ENCODE measurements around the gene DDRGK1. TPM values are rescaled to one million over a fixed set of nuclear protein-coding genes. Genes with fewer than 3 reads are reported as not detected.
A peak's percentile ranks its signal among the peaks of the same experiment; 100 is the strongest.

Gene DDRGK1
- total and polyA plus RNA-seq, 2 donors from 2014 or later: 81.8 to 92.5 TPM

DNA sequence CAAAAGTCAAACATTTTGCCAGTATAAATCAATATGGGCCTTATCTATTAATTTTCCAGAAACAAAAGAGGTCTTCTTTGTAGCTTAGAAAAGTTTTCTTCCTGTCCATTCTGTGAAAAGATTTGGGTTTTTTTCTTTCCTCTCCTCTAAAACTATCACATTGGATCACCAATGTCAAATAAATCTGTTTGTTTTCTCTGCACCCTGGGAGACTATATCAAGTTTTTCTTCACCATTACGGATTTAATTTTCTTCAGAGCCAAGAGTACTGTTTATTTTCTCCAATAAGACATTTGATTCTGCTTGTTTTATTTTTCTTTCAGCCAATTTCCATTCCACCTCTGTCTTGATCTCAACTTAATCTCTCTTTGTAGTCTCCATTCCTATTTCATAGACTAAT is 29.2 kb downstream of the DDRGK1 start:
- no peak for TF ChIP-seq CTCF (IDR thresholded peaks at IDR 0.05; ENCODE audit: borderline replicate concordance, extremely low read depth, insufficient read depth)
- Histone ChIP-seq H3K9me3 (ENCODE audit: control insufficient read depth in 2 of 3, insufficient read depth in 1 of 3, low read length in 3 of 3) (no peaks in the 10 kb centered on the region), H3K36me3 (ENCODE audit: control insufficient read depth in 2 of 3, insufficient read depth in 3 of 3, low read length in 3 of 3) (no peaks in the 10 kb centered on the region), H3K9ac (ENCODE audit: low read length in 3 of 3) (peak overlapping the region in 1 of 3 donors; percentile 86), H3K4me3 (ENCODE audit: low read length in 3 of 3) (peak overlapping the region in 2 of 3 donors; percentile 74 to 89), H3K4me1 (ENCODE audit: control insufficient read depth in 2 of 3, insufficient read depth in 2 of 3, low read depth in 1 of 3, low read length in 3 of 3) (peaks cover 0 to 9% (median 5%) of the 10 kb centered on the region in 3 donors), H3K27ac (ENCODE audit: low read depth in 2 of 2, low read length in 2 of 2) (no peak overlapping the region), H3K27me3 (ENCODE audit: control insufficient read depth, insufficient read depth, low read length) (peaks cover 9% of the 10 kb centered on the region)
- DNase-seq (no peak), FAIRE-seq (no peak)
- intact Hi-C loops (cut with DNase I): no loop called here

- Histone ChIP-seq H3K9ac (ENCODE audit: low read length in 3 of 3) (peak overlapping the region; percentile 33 to 86 (median 73)), H3K36me3 (ENCODE audit: control insufficient read depth in 2 of 3, insufficient read depth in 3 of 3, low read length in 3 of 3) (no peaks in the 10 kb centered on the region), H3K4me1 (ENCODE audit: control insufficient read depth in 2 of 3, insufficient read depth in 2 of 3, low read depth in 1 of 3, low read length in 3 of 3) (peaks cover 0 to 9% (median 5%) of the 10 kb centered on the region in 3 donors), H3K27me3 (ENCODE audit: control insufficient read depth, insufficient read depth, low read length) (peaks cover 9% of the 10 kb centered on the region), H3K27ac (ENCODE audit: low read depth in 2 of 2, low read length in 2 of 2) (peak overlapping the region; percentile 62 to 89), H3K4me3 (ENCODE audit: low read length in 3 of 3) (peak overlapping the region; percentile 63 to 89 (median 74)), H3K9me3 (ENCODE audit: control insufficient read depth in 2 of 3, insufficient read depth in 1 of 3, low read length in 3 of 3) (no peaks in the 10 kb centered on the region)
- peak in 2 of 5 donors; percentile 21 to 64 for DNase-seq
- no peak for FAIRE-seq
- no peak for TF ChIP-seq CTCF (IDR thresholded peaks at IDR 0.05; ENCODE audit: borderline replicate concordance, extremely low read depth, insufficient read depth)
- intact Hi-C loops (cut with DNase I): no loop called here
These were observed 29.8 kb downstream of the DDRGK1 start for GRCh38 chr20:3174442-3175261.

GRCh38 chr20:3173610-3174441 is 30.7 kb downstream of the DDRGK1 start:
- Histone ChIP-seq H3K4me1 (ENCODE audit: control insufficient read depth in 2 of 3, insufficient read depth in 2 of 3, low read depth in 1 of 3, low read length in 3 of 3) (peaks cover 0 to 14% (median 10%) of the 10 kb centered on the region in 3 donors), H3K9ac (ENCODE audit: low read length in 3 of 3) (peak overlapping the region; percentile 47 to 86 (median 73)), H3K27me3 (ENCODE audit: control insufficient read depth, insufficient read depth, low read length) (peaks cover 9% of the 10 kb centered on the region), H3K36me3 (ENCODE audit: control insufficient read depth in 2 of 3, insufficient read depth in 3 of 3, low read length in 3 of 3) (no peaks in the 10 kb centered on the region), H3K4me3 (ENCODE audit: low read length in 3 of 3) (peak overlapping the region; percentile 63 to 89 (median 74)), H3K27ac (ENCODE audit: low read depth in 2 of 2, low read length in 2 of 2) (peak overlapping the region; percentile 62 to 89), H3K9me3 (ENCODE audit: control insufficient read depth in 2 of 3, insufficient read depth in 1 of 3, low read length in 3 of 3) (no peaks in the 10 kb centered on the region)
- TF ChIP-seq CTCF (IDR thresholded peaks at IDR 0.05; ENCODE audit: borderline replicate concordance, extremely low read depth, insufficient read depth): no peak
- no peak for FAIRE-seq
- DNase-seq: peak; percentile 66 to 96 (median 94)
- intact Hi-C loops (cut with DNase I): no loop called here

Data from kidney (tissue), 14 donors.